HG02943 (cell line): ENCODE measurements around the gene KCTD6.

Source experiments
- ATAC-seq: cut with Tn5 transposase; IDR thresholded peaks from one replicate; pipeline ENCODE4 v1.9.1; 2021; ENCODE audit warnings: mild to moderate bottlenecking, low read depth, moderate library complexity; ENCODE audit not compliant: unreplicated experiment

Gene KCTD6

GRCh38 chr3:58484722-58485069 lies 7.2 kb upstream of the KCTD6 start:
- no peak for ATAC-seq

- ATAC-seq: no peak
Observed at GRCh38 chr3:58485801-58486435, 6.0 kb upstream of the KCTD6 start.

DNA sequence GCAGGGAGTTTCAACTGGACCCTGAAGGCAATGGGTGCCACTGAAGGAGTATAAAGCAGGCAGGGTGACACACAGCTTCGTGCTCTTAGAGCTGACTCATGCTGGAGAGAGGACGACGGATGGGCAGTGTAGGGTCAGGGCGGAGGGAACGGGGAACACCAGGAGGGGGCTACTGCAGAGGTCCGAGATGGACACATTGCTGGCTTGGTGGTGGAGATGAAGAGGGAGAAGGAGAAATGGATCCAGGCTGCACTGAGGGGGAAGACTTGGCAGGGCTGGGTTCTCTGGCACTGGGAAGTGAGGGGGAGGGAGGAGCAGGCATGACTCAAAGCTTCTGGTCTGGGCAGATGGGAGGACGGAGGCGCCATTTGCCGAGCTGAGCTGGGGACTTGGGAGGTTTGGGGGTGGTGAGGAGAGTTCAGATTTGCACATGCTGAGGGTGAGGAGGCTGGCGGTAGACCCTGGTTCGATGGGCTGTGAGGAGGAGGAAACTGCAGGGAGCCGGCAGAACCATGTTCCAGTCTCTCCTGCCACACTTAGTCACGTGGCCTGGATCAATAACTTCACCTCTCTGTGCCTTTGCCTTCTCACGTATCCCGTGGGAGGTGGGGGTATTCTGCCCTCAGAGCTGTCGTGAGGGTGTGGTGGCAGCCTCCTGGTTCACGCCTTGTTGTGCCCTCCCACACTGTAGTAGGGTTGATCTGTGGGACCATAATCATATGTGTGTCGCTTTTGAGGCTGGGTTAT lies 4.6 kb upstream of the KCTD6 start:
- ATAC-seq: no peak

DNA sequence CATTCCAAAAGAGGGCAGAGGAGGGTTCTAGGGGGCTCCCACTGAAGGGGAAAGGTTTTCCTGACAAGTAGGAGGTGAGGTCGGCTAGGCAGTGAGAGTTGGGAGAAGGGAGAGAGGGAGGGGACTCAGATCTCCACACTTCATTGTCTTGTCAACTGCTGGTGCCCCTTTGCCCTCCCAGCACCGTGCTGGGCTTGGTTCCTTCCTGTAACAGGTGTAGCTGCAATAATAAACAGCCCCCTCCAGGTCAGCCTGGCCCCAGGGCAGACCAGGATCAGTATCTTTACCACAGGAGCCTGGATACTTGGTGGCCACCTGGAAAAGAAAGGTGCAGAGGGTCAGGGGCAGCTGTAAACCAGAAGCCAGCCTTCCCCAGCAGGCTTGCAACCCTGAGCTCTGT lies 2.9 kb upstream of the KCTD6 start:
- ATAC-seq: no peak

DNA sequence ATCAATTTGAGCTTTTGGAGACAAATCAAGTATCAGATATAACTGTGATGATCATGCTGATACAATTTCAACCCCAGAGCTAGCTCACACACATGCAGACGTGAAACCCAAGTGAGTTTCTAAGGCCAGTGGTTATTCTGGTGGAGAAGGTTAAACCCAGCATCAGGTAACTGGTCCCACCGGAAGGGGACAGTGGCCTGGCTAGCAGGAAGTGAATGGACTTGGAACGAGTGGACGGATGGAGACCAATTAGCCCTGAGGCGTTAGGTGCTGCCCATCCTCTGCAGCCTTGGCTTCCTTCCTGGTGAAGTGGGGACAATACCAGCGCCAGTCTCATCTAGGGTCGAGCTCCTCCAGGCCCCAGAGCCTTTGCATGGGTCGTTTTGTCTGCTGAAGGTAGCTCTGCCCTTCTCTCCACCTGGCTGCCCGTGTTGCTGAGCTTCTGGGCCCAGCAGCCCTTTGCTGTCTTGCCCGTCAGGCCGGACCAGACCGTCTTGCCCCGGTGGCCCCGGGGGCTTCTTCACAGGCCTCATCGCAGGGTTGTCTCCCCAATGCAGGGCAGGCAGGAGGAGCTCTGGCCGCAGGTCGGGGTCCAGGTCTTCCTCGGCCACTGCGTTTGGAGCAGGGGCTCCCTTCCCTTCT lies 915 bp upstream of the KCTD6 start:
- no peak for ATAC-seq

- ATAC-seq: peak; percentile 17
Observed at GRCh38 chr3:58492494-58492905, 604 bp downstream of the KCTD6 start.

DNA sequence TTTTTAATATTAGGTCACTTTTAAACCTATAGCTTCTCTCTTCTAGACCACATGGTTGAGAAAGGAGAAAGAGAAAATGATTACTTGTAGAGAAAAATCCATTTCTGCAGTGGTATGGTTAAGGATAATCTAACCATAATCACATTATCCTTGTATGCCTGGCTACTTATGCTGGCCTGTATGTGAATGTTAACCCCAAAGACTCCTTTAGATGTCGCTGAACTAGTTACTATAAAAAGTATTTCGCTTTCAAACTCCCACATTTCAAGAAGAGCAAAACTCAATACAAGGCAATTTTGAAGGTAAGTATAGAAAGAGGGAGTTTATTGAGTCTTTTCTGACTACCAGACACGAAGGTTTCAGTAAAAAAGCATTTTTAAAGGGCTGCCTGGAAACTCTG lies 2.2 kb downstream of the KCTD6 start:
- ATAC-seq: no peak

- ATAC-seq: no peak
Observed at GRCh38 chr3:58495101-58495500, 3.2 kb downstream of the KCTD6 start.

- ATAC-seq: no peak
Observed at GRCh38 chr3:58496206-58496857, 4.4 kb downstream of the KCTD6 start.

GRCh38 chr3:58497097-58497496 lies 5.2 kb downstream of the KCTD6 start:
- no peak for ATAC-seq

DNA sequence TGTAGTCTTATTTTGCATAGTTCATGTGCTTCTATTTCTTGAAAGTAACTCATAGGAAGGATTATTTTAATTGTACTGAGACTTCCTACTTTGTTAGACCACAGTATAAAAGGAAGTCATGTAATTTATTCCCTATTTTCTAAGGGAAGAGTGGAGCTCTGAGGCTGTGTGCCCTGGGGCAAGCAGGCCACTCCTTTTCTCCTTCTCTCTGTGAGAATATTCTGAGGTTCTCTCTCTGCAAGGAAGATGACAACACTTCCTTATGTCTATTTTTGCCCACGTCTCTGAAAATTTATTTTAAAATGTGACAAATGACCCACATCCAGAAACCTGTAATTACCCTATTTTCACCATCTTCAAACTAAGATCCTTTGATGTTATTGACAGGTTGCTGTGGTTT lies 11.0 kb downstream of the KCTD6 start:
- no peak for ATAC-seq

DNA sequence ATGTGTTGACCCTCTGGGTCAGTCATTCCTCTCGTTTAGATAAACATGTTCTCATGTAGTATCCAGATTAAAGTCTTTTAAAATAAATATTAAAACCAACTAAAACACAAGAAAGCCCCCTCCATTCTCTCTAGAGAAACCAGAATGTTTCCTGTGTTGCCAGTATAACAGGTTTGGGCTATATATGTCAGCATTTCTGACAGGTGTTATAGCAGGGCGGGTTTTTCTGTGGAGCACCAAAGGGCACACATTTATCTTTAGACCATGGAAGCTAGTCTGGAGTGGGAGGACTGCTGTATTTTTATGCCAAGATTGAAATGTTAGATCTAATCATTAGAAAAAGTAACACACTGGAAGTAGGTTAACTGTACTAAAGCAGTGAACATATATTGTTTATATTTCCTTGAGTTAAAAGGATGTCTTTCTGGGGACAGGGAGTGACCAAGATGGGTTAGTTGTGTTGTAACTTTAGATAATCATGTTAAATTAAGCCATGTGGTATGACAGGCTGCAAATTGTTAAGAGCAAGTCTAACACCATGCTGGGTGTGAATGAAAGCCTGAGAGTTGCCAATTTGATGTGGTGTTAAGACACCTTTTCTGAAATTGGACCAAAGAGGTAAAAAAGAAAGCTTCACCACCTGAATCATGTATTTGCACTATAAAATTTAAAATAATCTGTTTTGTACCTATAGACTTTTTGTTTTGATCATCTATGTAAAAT lies 15.6 kb downstream of the KCTD6 start:
- ATAC-seq: no peak

DNA sequence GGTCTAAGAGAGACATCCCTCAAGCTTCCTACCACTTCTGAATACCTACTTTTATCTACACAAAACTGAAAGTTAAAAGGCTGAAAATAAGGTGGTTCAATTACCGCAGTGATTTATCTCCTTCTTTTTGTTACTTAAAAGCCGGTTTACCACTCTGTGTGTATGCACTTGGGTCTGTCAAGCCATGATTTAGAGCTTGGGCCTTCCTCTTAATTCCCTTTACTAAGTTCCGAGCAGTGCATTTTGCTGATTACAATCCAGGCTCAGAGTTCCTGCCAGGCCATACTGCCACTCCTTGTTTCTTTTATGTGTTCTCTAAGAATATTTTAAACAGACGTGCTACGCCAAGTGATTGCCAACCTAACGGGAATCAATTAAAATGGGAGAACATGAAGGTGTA lies 16.5 kb downstream of the KCTD6 start:
- no peak for ATAC-seq

- ATAC-seq: no peak
Observed at GRCh38 chr3:58514405-58514804, 22.5 kb downstream of the KCTD6 start.

DNA sequence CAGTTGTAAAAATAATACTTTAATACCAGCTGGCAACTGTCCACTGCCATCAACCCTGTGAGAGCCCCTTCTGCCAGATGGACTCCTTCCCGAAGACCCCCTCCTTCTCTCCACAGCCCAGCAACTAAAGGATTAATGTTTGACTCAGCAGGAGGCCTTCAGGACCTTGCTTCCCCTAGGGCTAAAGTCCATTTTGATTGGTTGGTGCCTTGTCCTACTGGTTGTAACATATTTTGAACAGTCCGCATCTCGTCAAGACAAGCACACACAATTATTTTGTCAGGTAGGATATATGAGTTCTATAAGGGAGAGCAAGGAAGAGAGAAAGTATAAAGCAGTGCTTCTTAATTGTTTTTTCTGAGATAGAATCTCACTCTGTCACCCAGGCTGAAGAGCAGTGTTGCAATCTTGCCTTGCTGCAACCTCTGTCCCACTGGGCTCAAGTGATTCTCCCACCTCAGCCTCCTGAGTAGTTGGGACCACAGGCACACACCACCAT lies 26.4 kb downstream of the KCTD6 start:
- no peak for ATAC-seq

- no peak for ATAC-seq
Observed at GRCh38 chr3:58519668-58520402, 27.9 kb downstream of the KCTD6 start.

DNA sequence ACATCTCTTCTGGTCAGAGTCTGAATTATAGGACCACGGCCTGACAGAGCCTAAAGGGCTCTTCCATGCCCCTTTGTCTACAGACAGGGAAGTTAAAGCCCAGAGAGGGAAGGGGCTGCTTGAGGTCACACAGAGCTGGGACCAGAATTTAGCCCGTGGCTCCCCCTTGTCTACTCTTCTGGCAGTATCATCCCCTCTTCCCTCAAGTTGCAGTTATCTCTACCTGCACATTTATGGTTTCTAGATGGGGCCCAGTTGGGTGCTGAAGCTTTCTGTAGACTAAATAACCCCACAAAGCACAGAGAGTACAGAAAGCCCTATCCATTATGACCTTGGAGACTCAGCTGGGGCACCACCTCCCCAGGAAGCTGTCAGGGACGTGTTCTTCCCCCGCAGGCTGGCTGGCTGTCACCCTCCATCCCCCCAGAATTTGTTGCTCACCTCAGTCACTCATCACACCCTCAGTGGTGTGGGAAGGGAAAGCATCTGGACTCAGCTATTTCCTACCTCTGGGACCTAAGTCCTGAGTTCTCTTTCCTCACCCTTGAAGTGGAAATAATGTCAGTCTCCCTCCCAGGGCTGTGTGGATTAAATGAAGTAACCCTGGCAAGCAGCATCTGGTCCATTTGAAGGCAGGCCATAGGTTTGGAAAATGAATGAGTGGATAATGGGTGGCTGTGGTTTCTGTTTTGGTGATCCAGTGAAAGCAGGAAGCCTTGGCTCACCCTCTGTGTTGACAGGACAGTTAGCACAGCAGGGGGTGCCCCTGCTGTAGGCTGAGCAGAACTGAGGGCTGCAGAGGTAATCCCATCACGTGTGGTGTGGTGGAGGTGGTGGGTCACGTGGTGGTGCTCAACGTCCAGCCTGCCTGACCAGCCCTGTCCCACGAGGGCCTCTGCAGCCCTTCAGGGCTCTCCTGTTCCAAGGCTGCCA lies 28.8 kb downstream of the KCTD6 start:
- ATAC-seq: no peak

GRCh38 chr3:58521336-58521670 lies 29.4 kb downstream of the KCTD6 start:
- ATAC-seq: no peak
